T follicular helper cell (primary cell): ENCODE data around the gene RPS2.
"Not testable (repeated sequence)": the region's sequence is repeated elsewhere in the genome, so short reads cannot be mapped to it uniquely, and the experiment has no call there.

Experiments
- DNase-seq: peaks from one replicate; pipeline ENCODE4 v3.0.0-alpha.2; 2020; ENCODE audit warnings: low read depth
- total RNA-seq, 2 experiments: gene quantifications; one replicate each; lab custom pipeline; 2026; lab: John Stamatoyannopoulos, UW

Gene RPS2
- total RNA-seq = 1,342 to 1,800 reads per million in 2 experiments

- peak; percentile 99 for DNase-seq
These were observed at the start of gene RPS2 for GRCh38 chr16:1964506-1965395. RPS2 (minus strand) TSS chr16:1964826; CDS start chr16:1964625, 201 bp downstream.

DNA sequence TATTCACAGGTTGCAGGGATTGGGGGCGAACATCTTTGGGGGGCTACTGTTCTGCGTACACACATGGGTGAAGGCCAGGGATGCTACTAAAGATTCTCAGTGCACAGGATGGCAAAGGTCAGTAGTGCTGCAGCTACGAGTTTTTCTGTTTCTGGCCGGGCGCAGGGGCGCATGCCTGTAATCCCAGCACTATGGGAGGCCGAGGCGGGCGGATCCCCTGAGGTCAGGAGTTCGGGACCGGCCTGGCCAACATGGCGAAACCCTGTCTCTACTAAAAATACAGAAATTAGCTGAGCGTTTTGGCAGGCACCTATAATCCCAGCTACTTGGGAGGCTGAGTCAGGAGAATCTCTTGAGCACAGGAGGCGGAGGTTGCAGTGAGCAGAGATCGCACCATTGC is 48.9 kb upstream of the RPS2 start:
- DNase-seq = no peak

DNA sequence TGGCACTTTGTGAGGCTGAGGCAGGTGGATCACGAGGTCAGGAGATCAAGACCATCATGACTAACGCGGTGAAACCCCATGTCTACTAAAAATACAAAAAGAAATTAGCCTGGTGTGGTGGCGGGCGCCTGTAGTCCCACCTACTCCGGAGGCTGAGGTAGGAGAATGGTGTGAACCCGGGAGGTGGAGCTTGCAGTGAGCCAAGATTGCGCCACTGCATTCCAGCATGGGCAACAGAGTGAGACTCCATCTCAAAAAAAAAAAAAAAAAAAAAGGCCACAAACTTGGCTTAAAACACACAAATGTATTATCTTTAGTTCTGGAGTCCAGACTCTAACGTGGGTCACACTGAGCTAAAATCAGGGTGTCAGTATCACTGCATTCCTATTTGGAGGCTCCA is 47.1 kb upstream of the RPS2 start:
- DNase-seq = not testable (repeated sequence)

- DNase-seq = peak; percentile 72
These were observed 45.3 kb upstream of the RPS2 start, which contains the start of gene ZNF598 for GRCh38 chr16:2009791-2010510. ZNF598 (minus strand) TSS chr16:2009821.

GRCh38 chr16:2009164-2009711 is 44.6 kb upstream of the RPS2 start:
- DNase-seq = no peak

- DNase-seq = no peak
These were observed 44.1 kb upstream of the RPS2 start for GRCh38 chr16:2008631-2009163.

GRCh38 chr16:2008009-2008526 is 43.4 kb upstream of the RPS2 start:
- DNase-seq = no peak

- no peak for DNase-seq
These were observed 42.6 kb upstream of the RPS2 start for GRCh38 chr16:2007081-2007836.

DNA sequence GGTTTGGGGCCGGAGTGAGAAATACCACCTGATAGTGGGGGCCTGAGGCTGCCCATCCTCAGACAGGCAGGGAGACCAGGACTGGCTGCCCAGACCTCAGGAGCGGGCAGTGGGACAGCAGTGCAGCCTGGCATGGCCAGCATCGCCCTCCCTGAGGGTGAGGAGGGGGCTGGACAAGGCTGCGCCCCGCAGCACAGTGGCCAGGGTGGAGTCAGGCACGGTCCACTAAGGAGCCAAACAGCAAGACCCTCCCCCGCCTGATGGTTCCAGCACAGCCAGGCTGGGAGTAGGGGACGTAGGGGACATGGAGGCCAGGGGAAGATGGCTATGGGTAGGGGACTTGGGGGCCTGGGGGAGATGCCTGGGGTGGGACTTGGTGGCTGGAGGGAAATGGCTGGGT is 41.7 kb upstream of the RPS2 start:
- DNase-seq = no peak

DNA sequence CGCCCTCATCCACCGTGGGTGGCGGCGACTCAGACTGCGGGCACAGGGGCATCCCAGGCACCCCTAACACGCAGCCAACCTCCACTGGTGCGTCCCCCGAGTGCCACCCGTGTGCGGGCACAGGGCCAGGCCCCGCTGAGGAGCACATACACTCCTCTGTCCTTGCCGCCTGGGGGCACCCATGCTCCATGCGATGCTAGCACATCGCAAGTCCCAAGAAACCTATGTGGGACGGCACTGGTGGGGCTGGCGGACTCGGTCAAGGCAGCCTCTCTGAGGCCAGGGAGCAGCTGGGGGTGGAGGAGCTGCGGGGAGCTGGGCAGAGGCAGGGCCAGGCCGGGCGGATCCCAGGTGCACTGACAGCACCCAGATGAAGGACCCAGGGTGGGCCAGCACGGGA is 41.0 kb upstream of the RPS2 start:
- DNase-seq = no peak

GRCh38 chr16:2004795-2005517 is 40.3 kb upstream of the RPS2 start:
- no peak for DNase-seq

GRCh38 chr16:2003827-2004641 is 39.4 kb upstream of the RPS2 start:
- peak; percentile 82 for DNase-seq

DNA sequence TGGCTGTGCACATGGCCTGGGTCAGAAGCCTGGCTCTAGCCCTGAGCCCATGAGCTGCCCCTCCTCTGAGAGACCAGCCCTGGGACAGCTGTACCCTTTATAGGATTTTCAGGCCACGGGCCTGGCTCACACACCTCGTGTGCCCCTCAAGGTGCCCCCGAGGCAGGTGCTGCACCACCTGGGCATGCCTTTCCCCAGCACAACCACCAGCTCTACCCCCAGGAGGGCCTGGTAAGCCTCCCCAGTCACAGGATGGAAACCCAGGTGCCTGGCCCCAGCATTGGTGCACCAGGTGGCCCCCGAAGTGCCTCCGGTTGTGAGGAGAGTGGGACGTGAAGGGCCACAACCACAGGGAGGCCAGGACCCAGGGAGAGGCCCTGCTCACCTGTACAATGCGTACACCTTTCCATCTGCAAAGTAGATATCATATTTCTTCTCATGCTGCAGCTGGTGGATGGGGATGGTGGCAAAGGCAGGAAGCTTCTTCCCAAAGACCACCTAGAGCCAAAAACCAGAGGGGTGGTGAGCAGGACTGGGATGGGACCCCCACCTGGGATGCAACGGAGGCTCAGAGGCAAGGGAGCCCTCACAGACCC is 38.7 kb upstream of the RPS2 start:
- DNase-seq = no peak

DNA sequence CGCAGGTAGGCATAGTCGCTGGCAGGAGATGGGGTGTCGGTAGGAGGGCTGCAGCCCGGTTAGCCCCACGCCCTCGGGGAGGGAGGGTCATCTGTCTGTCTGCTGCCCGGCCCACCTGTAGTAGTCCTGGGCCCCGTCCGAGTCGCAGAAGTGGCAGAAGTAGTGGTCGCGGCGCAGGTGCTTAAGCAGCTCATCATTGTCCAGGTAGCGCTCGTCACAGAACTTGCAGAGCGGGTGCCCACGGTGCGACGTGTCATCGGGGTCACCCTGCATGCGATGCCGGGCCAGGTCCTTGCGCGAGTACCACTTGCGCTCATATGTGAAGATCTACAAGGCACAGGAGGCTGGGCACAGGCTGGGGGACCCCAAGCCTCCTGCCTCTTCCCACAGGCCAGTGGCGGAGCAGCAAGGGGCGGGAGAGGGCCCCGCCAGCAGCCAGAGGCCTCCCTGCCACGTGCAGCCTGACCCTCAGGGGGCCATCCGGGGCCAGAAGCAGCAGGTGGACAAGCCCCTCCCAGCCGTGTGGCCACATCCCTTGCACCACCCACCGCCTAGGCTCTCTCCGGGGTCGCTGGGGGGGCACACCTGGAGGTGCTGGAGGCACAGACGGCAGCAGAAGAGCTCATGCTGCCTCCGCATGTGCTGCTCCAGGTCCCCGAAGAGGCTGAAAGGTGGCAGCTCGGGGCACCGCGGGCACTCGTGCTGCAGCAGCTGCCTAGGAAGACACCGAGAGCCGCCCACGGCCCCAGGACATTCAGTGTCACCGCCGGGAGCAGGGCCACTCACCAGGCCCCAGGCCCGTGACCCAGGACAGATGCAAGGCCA is 38.0 kb upstream of the RPS2 start:
- no peak for DNase-seq

DNA sequence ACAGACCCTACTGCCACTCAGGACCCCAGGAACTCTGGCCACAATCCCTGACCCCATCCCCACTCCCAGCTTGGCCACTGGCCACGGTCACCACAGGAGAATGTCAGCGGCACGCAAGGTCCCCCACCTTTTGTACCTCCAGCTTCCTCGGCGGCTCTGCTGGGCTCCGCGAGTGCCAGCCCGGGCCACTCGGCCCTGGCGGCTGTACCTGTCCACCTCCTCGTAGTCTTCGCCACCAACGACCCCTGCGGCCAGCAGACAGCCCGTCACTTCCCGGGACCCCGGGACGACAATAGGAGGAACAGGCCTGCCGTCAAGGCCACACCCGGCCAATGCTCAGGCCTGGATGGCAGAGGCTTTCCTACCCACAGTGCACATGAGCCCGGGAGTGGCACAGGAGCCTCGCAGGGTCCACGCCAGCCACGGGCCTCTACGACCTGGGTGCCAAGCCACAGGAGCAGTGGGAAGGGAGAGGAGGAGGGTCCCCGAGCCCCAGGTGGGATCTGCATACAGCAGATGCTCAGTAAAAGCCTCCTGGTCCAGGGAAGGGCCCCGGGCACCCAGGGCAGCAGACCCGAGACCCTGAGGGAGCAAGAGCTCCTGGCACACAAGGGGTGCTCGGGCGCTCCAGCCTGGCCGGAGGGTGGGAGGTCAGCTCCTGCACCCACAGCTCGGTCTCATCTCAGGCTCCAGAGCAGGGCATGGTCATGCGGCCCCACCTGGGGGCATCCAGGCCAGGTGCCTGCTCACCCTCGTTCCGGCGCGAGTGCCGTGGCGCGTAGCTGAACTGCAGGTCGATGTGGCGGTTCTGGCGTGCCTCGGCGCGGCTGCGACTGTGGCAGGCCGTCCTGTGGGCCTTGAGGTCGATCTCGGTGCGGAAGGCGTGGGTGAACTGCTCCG is 37.1 kb upstream of the RPS2 start:
- DNase-seq = no peak

- DNase-seq = no peak
These were observed 36.4 kb upstream of the RPS2 start for GRCh38 chr16:2001035-2001434.

DNA sequence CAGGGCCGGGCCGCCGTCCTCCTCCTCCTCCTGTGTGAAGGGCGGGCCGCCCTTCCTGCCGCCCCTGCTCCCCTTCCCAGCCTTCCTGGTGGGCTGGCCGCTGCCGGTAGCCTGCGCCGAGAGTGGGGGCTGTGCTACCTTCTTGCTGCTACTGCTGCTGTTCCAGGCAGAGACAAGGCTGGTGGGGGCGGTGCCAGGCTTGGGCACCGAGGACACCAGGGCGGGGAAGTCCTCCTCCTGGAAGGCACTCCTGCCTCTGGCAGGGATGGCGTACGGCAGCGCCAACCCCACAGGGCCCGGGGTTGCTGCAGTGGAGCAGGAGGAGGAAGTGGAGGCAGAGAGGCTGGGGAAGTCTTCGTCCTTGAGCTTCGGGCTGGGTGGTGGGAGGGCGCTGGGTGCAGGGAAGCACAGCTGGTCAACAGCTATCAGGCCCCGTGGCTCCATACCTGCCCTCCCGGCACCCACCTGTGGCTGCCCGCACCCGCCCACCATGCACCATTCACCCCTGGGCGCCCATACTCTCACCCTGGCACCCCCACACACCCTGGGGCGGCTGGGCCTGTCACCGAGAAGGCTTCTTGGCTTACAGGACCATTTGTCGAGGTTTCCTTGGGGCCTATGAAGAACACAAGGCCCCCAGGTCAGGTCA is 35.4 kb upstream of the RPS2 start:
- no peak for DNase-seq
